Upper lobe of left lung (tissue), 6 donors: ENCODE data around the gene MICAL3. TPM values are rescaled to one million over a fixed set of nuclear protein-coding genes. Genes with fewer than 3 reads are reported as not detected.
"Not testable (repeated sequence)": the region's sequence is repeated elsewhere in the genome, so short reads cannot be mapped to it uniquely, and the experiment has no call there.

Source experiments
- ATAC-seq, 2 donors: fragments of 200-7000 bp; cut with Tn5 transposase; one replicate each; pipeline ENCODE4 v1.9.1; 2022; ENCODE audit warnings: mild to moderate bottlenecking in 2 of 2, moderate library complexity in 2 of 2; ENCODE audit not compliant: low FRiP score in 2 of 2
- DNase-seq, 2 donors: peaks; one replicate each; pipeline ENCODE4 v3.0.0-alpha.2; 2019 to 2020
- H3K27ac ChIP-seq, 4 donors: fragments of 200-600 bp; sonication (generic); one replicate each; pipeline ENCODE4 v1.5.1; 2016 to 2019
- H3K27me3 ChIP-seq, 4 donors: fragments of 200-600 bp; sonication (generic); one replicate each; pipeline ENCODE4 v1.5.1; 2017 to 2019
- H3K36me3 ChIP-seq, 4 donors: fragments of 200-600 bp; sonication (generic); one replicate each; pipeline ENCODE4 v1.5.1; 2016 to 2019
- H3K4me1 ChIP-seq, 4 donors: fragments of 200-600 bp; sonication (generic); one replicate each; pipeline ENCODE4 v1.5.1; 2018 to 2019
- H3K4me3 ChIP-seq, 4 donors: fragments of 200-600 bp; sonication (generic); one replicate each; pipeline ENCODE4 v1.5.1; 2017 to 2019; ENCODE audit warnings: mild to moderate bottlenecking in 2 of 4, moderate library complexity in 1 of 4
- H3K9me3 ChIP-seq, 4 donors: fragments of 200-600 bp; sonication (generic); one replicate each; pipeline ENCODE4 v1.5.1; 2018 to 2019
- CTCF ChIP-seq, 6 experiments: fragments of 450-650 bp in 4 of 6; fragments of 200-600 bp in 2 of 6; sonication (generic) in 2 of 6; IDR thresholded peaks; one replicate each; pipeline ENCODE4 v1.5.1; 2016 to 2019; ENCODE audit warnings: antibody characterized with exemption in 6 of 6
- EP300 ChIP-seq, 4 donors: sonication (generic); formaldehyde crosslinking; IDR thresholded peaks; one replicate each; pipeline ENCODE4 v1.5.1; 2017; ENCODE audit warnings: antibody characterized with exemption in 4 of 4, control low read depth in 2 of 4
- POLR2A ChIP-seq, 4 donors: fragments of 450-650 bp; IDR thresholded peaks; one replicate each; pipeline ENCODE4 v1.5.1; 2016 to 2017; ENCODE audit warnings: antibody characterized with exemption in 4 of 4, mild to moderate bottlenecking in 2 of 4
- POLR2AphosphoS5 ChIP-seq, 2 donors: sonication (generic); formaldehyde crosslinking; IDR thresholded peaks; one replicate each; pipeline ENCODE4 v1.5.1; 2017; ENCODE audit warnings: antibody characterized with exemption in 2 of 2
- WGBS, 2 donors: methylation state at CpG; one replicate each; pipeline ENCODE4 v1.1.5; 2017 to 2018; 5-methylcytosine and 5-hydroxymethylcytosine counted together
- total RNA-seq, 6 donors: library from RNA; depleted of rRNA in 4 of 6; stranded (reverse); fragments of >200 nt in 4 of 6; gene quantifications; one replicate each; pipeline versions ENCODE4 v1.1.0 to v1.2.1, GENCODE V29; 2016 to 2021
- donor health status: DM: no; HTN: no; CAD: no; lungs with moderate emphysema.
- donor health status: DM: no; HTN: yes; CAD: no; lungs with severe emphysema.

The MICAL3 gene
- total RNA-seq, 6 donors from 2014 or later = 6.4 to 39.8 (median 23.4) TPM

GRCh38 chr22:18048441-18048898, 24.1 kb upstream of the MICAL3 start:
- Histone ChIP-seq H3K27ac (peak overlapping the region in 1 of 4 donors; percentile 1), H3K36me3 (no peaks in the 10 kb centered on the region), H3K4me3 (peak overlapping the region in 1 of 4 donors; percentile 5), H3K9me3 (no peaks in the 10 kb centered on the region), H3K27me3 (no peaks in the 10 kb centered on the region), H3K4me1 (peaks cover 0 to 10% (median 3%) of the 10 kb centered on the region in 4 donors)
- no peak for TF ChIP-seq POLR2AphosphoS5 (IDR thresholded peaks at IDR 0.05)
- no peak for TF ChIP-seq EP300 (IDR thresholded peaks at IDR 0.05)
- TF ChIP-seq POLR2A (IDR thresholded peaks at IDR 0.05) = no peak
- TF ChIP-seq CTCF (IDR thresholded peaks at IDR 0.05) = no peak
- DNase-seq (peak in 1 of 2 donors; percentile 73), ATAC-seq (peak; percentile 38 to 53)
- 51 to 58% methylated on average over 28 of the region's 29 CpGs for WGBS, 2 donors

GRCh38 chr22:18048041-18048440, 23.7 kb upstream of the MICAL3 start:
- DNase-seq (no peak), ATAC-seq (no peak)
- peaks cover 0 to 10% (median 3%) of the 10 kb centered on the region in 4 donors for H3K4me1 ChIP-seq
- peak overlapping the region in 1 of 4 donors; percentile 5 for H3K4me3 ChIP-seq
- no peaks in the 10 kb centered on the region for H3K27me3 ChIP-seq
- no peaks in the 10 kb centered on the region for H3K9me3 ChIP-seq
- H3K36me3 ChIP-seq = no peaks in the 10 kb centered on the region
- peak overlapping the region in 1 of 4 donors; percentile 1 for H3K27ac ChIP-seq
- WGBS, 2 donors = 83 to 87% methylated on average over 9 of the region's 9 CpGs
- TF ChIP-seq POLR2A (IDR thresholded peaks at IDR 0.05) (no peak), EP300 (IDR thresholded peaks at IDR 0.05) (no peak), POLR2AphosphoS5 (IDR thresholded peaks at IDR 0.05) (no peak), CTCF (IDR thresholded peaks at IDR 0.05) (no peak)

GRCh38 chr22:18045794-18046193, 21.4 kb upstream of the MICAL3 start:
- Histone ChIP-seq H3K9me3 (no peaks in the 10 kb centered on the region), H3K4me1 (peaks cover 0 to 10% (median 3%) of the 10 kb centered on the region in 4 donors), H3K27me3 (no peaks in the 10 kb centered on the region), H3K27ac (no peak overlapping the region), H3K36me3 (no peaks in the 10 kb centered on the region), H3K4me3 (no peak overlapping the region)
- DNase-seq = no peak
- no peak for TF ChIP-seq CTCF (IDR thresholded peaks at IDR 0.05)
- no peak for TF ChIP-seq POLR2A (IDR thresholded peaks at IDR 0.05)
- ATAC-seq = no peak
- 87 to 89% methylated on average over 4 of the region's 4 CpGs for WGBS, 2 donors

GRCh38 chr22:18044548-18045271, 20.3 kb upstream of the MICAL3 start:
- Histone ChIP-seq H3K36me3 (no peaks in the 10 kb centered on the region), H3K9me3 (no peaks in the 10 kb centered on the region), H3K4me1 (peaks cover 0 to 10% (median 3%) of the 10 kb centered on the region in 4 donors), H3K27me3 (no peaks in the 10 kb centered on the region), H3K27ac (peak overlapping the region in 2 of 4 donors; percentile 7 to 35), H3K4me3 (no peak overlapping the region)
- TF ChIP-seq POLR2AphosphoS5 (IDR thresholded peaks at IDR 0.05) (peak in 1 of 2 donors; percentile 50), POLR2A (IDR thresholded peaks at IDR 0.05) (no peak), EP300 (IDR thresholded peaks at IDR 0.05) (no peak)
- ATAC-seq (peak; percentile 50 to 67), DNase-seq (no peak)
- WGBS, 2 donors = 61 to 72% methylated on average over 7 to 11 of the region's 11 CpGs

GRCh38 chr22:18042685-18043084, 18.3 kb upstream of the MICAL3 start:
- Histone ChIP-seq H3K9me3 (no peaks in the 10 kb centered on the region), H3K27me3 (no peaks in the 10 kb centered on the region), H3K4me3 (no peak overlapping the region), H3K27ac (no peak overlapping the region), H3K36me3 (no peaks in the 10 kb centered on the region), H3K4me1 (peaks cover 0 to 10% (median 3%) of the 10 kb centered on the region in 4 donors)
- DNase-seq = no peak
- 75 to 87% methylated on average over 6 of the region's 6 CpGs for WGBS, 2 donors
- no peak for ATAC-seq
- TF ChIP-seq POLR2AphosphoS5 (IDR thresholded peaks at IDR 0.05) (peak in 1 of 2 donors; percentile 50), POLR2A (IDR thresholded peaks at IDR 0.05) (no peak), EP300 (IDR thresholded peaks at IDR 0.05) (no peak), CTCF (IDR thresholded peaks at IDR 0.05) (no peak)

- H3K9me3 ChIP-seq, H3K36me3 ChIP-seq, H3K27me3 ChIP-seq, DNase-seq, H3K4me3 ChIP-seq, H3K27ac ChIP-seq, ATAC-seq: not testable (repeated sequence)
- 66 to 68% methylated on average over 5 of the region's 6 CpGs for WGBS, 2 donors
- H3K4me1 ChIP-seq = peaks cover 0 to 10% (median 4%) of the 10 kb centered on the region in 4 donors
Observed at GRCh38 chr22:18040898-18041297, 16.5 kb upstream of the MICAL3 start.
